SU-DHL-6 (cell line): Measurements from ENCODE around the gene SRRM3.

Source experiments
- CTCF ChIP-seq: fragments of 200-600 bp; sonication (generic); IDR thresholded peaks from one replicate; pipeline ENCODE4 v1.5.1; 2017; ENCODE audit warnings: antibody characterized with exemption, mild to moderate bottlenecking, low read length, moderate library complexity; ENCODE audit not compliant: insufficient read depth, poor library complexity, severe bottlenecking
- EZH2phosphoT487 ChIP-seq: fragments of 200-600 bp; sonication (generic), shearing (Covaris generic); conservative IDR thresholded peaks from 2 replicates; pipeline ENCODE4 v1.6.1; 2018; ENCODE audit warnings: mild to moderate bottlenecking, antibody characterized with exemption, low read length, moderate library complexity, mixed read lengths

- TF ChIP-seq CTCF (no peak), EZH2phosphoT487 (no peak)
These were observed 53.1 kb downstream of the SRRM3 start for GRCh38 chr7:76254781-76255180.
